ENCODE data around the gene CACNA1B.
"Not testable (repeated sequence)": the region's sequence is repeated elsewhere in the genome, so short reads cannot be mapped to it uniquely, and the experiment has no call there.

The CACNA1B gene

DNA sequence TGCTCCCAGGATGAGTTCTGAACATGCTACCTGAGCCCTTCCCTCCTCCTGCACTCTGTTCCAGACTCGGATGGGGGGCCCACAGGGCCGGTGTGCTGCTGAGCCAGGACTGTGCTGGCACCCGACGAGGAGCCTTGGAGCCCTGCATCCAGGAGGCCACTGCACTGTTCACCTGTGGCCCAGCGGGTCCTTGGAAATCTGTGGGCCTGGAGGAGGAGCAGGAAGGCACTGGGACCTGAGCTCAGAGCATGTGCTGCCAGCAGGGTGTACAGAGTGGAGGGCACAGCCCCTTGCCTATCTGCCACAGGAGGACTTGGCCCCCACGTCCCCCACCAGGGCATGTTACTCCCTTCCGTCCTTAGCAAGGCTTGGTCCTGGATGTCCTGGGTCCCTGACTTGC is 265.9 kb downstream of the CACNA1B start:
- not testable (repeated sequence) for DNase-seq (ENCODE audit: low read depth)

DNA sequence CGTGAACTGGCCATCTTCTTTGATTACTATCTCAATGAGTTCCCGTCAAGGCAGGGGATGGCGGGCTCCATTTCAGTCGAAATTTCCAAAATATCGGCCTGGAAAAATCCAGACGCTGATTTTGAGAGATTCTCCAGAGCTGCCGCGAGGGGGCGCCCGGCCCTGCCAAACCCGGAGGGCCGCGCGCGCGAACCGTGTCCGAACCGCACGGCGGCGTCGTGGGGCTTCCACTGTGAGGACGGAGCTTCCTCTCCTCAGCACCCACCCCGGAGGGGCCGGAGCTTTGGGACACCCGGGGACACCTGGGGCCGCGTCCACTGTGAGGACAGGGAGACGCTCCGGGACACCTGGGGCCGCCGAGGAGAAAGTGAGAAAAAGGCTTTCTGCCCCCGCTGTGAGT is 270.0 kb downstream of the CACNA1B start:
- not testable (repeated sequence) for DNase-seq (ENCODE audit: low read depth)

DNA sequence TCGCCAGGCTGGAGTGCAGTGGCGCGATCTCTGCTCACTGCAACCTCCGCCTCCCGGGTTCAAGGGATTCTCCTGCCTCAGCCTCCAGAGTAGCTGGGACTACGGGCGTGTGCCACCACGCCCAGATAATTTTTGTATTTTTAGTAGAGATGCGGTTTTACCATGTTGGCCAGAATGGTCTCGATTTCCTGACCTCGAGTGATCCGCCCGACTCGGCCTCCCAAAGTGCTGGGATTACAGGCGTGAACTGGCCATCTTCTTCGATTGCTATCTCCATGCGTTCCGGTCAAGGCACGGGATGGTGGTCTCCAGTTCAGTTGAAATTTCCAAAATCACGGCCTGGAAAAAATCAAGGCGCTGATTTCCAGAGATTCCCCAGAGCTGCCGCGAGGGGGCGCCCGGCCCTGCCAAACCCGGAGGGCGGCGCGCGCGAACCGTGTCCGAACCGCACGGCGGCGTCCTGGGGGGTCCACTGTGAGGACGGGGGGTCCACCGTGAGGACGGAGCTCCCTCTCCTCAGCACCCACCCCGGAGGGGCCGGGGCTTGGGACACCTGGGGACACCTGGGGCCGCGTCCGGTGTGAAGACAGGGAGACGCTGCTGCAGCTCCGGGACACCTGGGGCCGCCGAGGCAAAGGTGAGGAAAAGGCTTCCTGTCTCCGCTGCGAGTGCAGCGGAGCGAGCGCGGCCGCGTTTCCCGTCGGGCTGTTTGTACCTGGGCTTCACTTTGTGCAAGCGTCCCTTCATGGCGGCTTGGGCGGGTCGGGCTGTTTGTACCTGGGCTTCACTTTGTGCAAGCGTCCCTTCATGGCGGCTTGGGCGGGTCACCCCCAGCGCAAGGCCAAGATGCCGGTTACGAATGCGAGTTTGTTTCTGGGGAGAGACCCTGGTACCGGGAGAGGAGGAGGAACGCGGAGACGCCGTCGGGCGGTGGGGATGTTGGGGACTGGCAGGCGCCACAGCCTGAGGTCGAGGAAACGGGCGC is 272.4 kb downstream of the CACNA1B start:
- not testable (repeated sequence) for DNase-seq (ENCODE audit: low read depth)

DNA sequence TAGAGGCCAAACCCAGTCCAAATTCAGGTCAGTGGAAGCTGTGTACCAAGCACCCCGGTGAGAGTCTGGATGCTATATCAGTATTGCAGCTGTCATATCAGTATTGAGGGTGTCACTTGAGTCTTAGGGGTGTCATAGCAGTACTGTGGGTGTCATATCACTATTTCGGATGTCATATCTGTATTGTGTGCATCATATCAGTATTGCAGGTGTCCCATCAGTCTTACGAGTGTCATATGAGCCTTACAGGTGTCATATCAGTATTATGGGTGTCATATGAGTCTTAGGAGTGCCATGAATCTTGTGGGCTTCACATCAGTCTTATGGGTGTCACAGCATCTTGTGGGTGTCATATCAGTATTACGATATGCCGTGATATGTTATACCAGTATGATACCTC is 278.2 kb downstream of the CACNA1B start:
- DNase-seq (ENCODE audit: low read depth): not testable (repeated sequence)

DNA sequence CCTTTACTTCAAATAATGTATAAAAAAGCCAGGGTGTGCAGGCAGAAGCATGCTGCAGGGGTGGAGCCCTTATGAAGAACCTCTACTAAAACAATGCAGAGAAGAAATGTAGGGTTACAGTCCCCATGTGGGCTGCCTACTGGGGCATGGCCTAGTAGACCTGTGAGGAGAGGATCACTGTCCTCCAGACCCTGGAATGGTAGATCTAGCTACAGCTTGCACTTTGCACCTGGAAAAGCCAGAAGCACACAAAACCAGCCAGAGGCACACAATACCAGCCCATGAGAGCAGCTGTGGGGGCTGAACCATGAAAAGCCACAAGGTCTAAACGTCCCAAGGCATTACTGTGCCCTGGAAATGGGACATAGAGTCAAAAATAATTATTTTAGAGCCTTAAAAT is 289.2 kb downstream of the CACNA1B start:
- not testable (repeated sequence) for DNase-seq (ENCODE audit: low read depth)
